Adrenal gland (tissue), 12 donors: ENCODE measurements around the gene NOX5. TPM values are rescaled to one million over a fixed set of nuclear protein-coding genes. Genes with fewer than 3 reads are reported as not detected.

Source experiments
- DNase-seq, 7 donors: peaks; one replicate each; pipeline ENCODE4 v3.0.0-alpha.2; 2019 to 2020
- H3K27ac ChIP-seq, 5 donors: fragments of 200-600 bp; sonication (generic) in 4 of 5; 1 replicate in 3 of 5; 2 replicates in 2 of 5; pipeline versions ENCODE4 v1.5.1 to v1.8.0; 2016 to 2020; ENCODE audit warnings: mild to moderate bottlenecking in 1 of 5
- H3K27me3 ChIP-seq: fragments of 200-600 bp; 2 replicates; pipeline ENCODE4 v1.8.0; 2021
- H3K36me3 ChIP-seq, 2 donors: fragments of 200-600 bp; replicated peaks in 1 of 2; 1 replicate in 1 of 2; 2 replicates in 1 of 2; pipeline versions ENCODE4 v1.5.1 to v1.8.0; 2018 to 2022
- H3K4me1 ChIP-seq, 2 donors: fragments of 200-600 bp; replicated peaks in 1 of 2; 1 replicate in 1 of 2; 2 replicates in 1 of 2; pipeline versions ENCODE4 v1.5.1 to v1.8.0; 2018 to 2021
- H3K4me3 ChIP-seq, 4 donors: fragments of 200-600 bp; sonication (generic) in 3 of 4; one replicate each; pipeline ENCODE4 v1.5.1; 2016 to 2018
- H3K9me3 ChIP-seq, 3 donors: fragments of 200-600 bp; sonication (generic) in 1 of 3; replicated peaks in 1 of 3; 1 replicate in 2 of 3; 2 replicates in 1 of 3; pipeline versions ENCODE4 v1.5.1 to v1.8.0; 2016 to 2021
- CTCF ChIP-seq, 6 experiments: fragments of 450-650 bp in 4 of 6; fragments of 200-600 bp in 2 of 6; sonication (generic) in 1 of 6; IDR thresholded peaks; 1 replicate in 5 of 6; 2 replicates in 1 of 6; pipeline versions ENCODE4 v1.5.1 to v1.8.0; 2016 to 2021; ENCODE audit warnings: antibody characterized with exemption in 6 of 6, mild to moderate bottlenecking in 2 of 6, moderate library complexity in 1 of 6
- POLR2A ChIP-seq, 2 donors: fragments of 450-650 bp; IDR thresholded peaks; one replicate each; pipeline ENCODE4 v1.6.1; 2017; ENCODE audit warnings: antibody characterized with exemption in 2 of 2, mild to moderate bottlenecking in 2 of 2, moderate library complexity in 1 of 2
- WGBS, 4 donors: extraction: QIAGEN DNeasy Blood & Tissue Kit in 2 of 4; methylation state at CpG; one replicate each; pipeline versions ENCODE4 v1.1.5 to v1.1.7; 2013 to 2017; 5-methylcytosine and 5-hydroxymethylcytosine counted together
- intact Hi-C, 2 donors: fragments of 100-400 bp; cut with DNase I; formaldehyde crosslinking; loops; one replicate each; pipeline versions ENCODE4 v1.14.1 to v1.15.0; 2022 to 2023
- polyA plus RNA-seq, 3 donors: library from polyadenylated mRNA; stranded (reverse); fragments of 200-250 nt in 2 of 3; fragments of 350-450 nt in 1 of 3; fragmentation: Illumina TruSeq in 1 of 3; extraction: RNeasy Lipid Tissue Mini Kit (QIAGEN cat#74804) in 1 of 3; gene quantifications; one replicate each; pipeline ENCODE4 v1.2.3, GENCODE V29; 2013 to 2014
- total RNA-seq, 9 donors: library from RNA; depleted of rRNA in 4 of 9; stranded (reverse); fragments of >200 nt in 4 of 9; fragments of 120-200 nt in 1 of 9; fragmentation: NEBNext Ultra II Directional in 1 of 9; extraction: Animal tissue kit (Norgen Biotek cat#: 25700) in 1 of 9; gene quantifications; one replicate each; pipeline versions ENCODE4 v1.1.0 to v1.2.4, GENCODE V29; 2013 to 2023
- donor health status: healthy with polysubstance abuse.
- donor health status: Bipolar disorder and iron deficiency.
- donor health status: DM: yes; HTN: yes; CAD: no.
- donor health status: DM: no; HTN: no; CAD: no.
- donor health status: DM: no; HTN: no; CAD: no.
- donor health status: DM: yes; HTN: yes; CAD: no.

The NOX5 gene
- total and polyA plus RNA-seq, 12 donors = 0.06 to 1.4 (median 0.63) TPM

DNA sequence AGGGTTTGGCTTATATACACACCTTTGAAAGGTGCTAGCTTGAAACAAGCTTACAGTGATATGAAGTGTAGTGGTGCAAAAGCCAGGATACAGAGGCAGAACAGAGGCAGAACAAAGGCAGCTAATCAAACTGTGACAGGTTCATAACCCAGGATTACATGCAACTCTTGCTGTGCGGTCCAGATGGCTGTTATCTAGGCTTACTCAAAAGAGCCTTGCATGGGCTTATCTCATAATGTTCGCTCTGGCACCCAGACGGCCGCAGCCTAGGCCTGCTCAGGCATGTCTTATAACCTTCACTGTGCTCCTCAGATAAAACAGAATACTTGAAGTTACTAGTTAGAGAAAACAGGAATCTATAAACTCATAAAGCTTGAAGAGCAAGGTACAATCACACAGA is 22.8 kb upstream of the NOX5 start:
- Histone ChIP-seq H3K9me3 (no peaks in the 10 kb centered on the region), H3K27ac (no peak overlapping the region), H3K27me3 (no peaks in the 10 kb centered on the region), H3K4me1 (no peaks in the 10 kb centered on the region), H3K36me3 (no peaks in the 10 kb centered on the region), H3K4me3 (no peak overlapping the region)
- peak in 6 of 7 donors; percentile 35 to 68 (median 54) for DNase-seq
- TF ChIP-seq POLR2A (IDR thresholded peaks at IDR 0.05) = no peak
- TF ChIP-seq CTCF (IDR thresholded peaks at IDR 0.05) = no peak
- intact Hi-C loops = no loop called here
- WGBS, 4 donors = 31 to 54% (median 45%) methylated on average over 4 of the region's 4 CpGs

DNA sequence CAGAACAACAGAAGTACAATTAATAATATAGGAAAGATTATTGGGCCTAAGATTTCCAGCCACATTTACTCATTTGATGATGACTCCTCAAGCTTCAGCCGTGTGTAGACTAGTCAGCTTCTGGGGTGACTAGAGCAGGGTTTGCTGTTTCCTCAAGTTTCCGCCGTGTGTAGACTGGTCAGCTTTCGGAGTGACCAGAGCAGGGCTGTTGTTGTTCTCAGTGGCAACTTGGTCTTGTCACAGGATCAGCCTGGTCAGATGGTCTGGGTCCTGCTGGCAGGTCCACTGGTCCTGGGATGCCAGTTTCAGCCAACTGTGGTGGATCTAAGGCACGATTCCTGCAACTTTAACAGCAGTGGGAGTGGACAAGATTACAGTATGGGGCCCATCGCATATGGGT is 21.8 kb upstream of the NOX5 start:
- H3K27ac ChIP-seq = no peak overlapping the region
- no peaks in the 10 kb centered on the region for H3K27me3 ChIP-seq
- no peaks in the 10 kb centered on the region for H3K9me3 ChIP-seq
- no peaks in the 10 kb centered on the region for H3K4me1 ChIP-seq
- intact Hi-C loops = no loop called here
- DNase-seq = no peak
- TF ChIP-seq POLR2A (IDR thresholded peaks at IDR 0.05) = no peak
- TF ChIP-seq CTCF (IDR thresholded peaks at IDR 0.05) = no peak
- 94 to 100% (median 97%) methylated on average over 3 to 6 of the region's 6 CpGs for WGBS, 4 donors
- no peaks in the 10 kb centered on the region for H3K36me3 ChIP-seq
- no peak overlapping the region for H3K4me3 ChIP-seq

- WGBS, 4 donors = 93 to 98% (median 96%) methylated on average over 6 of the region's 6 CpGs
- no peaks in the 10 kb centered on the region for H3K4me1 ChIP-seq
- no peak overlapping the region for H3K27ac ChIP-seq
- no peaks in the 10 kb centered on the region for H3K27me3 ChIP-seq
- TF ChIP-seq CTCF (IDR thresholded peaks at IDR 0.05) (no peak), POLR2A (IDR thresholded peaks at IDR 0.05) (no peak)
- H3K36me3 ChIP-seq = no peaks in the 10 kb centered on the region
- no peaks in the 10 kb centered on the region for H3K9me3 ChIP-seq
- no peak overlapping the region for H3K4me3 ChIP-seq
- no peak for DNase-seq
- intact Hi-C loops = no loop called here
Observed at GRCh38 chr15:68993276-68993675, 21.2 kb upstream of the NOX5 start.

DNA sequence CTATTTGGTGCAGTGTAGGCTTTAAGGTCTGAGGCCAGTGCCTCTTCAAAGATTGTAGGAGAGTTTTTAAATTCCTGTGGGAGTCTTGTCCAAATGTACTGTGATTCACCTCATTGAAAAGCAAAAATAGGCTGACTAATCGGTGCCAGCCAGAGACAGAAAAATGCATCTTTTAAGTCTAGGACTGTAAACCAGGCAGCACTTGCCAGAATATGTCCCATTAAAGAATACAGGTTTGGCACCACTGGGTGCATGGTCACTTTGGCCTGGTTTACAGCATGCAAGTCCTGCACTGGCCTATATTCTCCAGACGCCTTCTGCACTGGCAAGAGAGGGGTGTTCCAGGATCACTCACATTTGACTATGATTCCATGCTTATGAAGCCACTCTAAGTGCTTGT is 20.3 kb upstream of the NOX5 start:
- Histone ChIP-seq H3K4me3 (no peak overlapping the region), H3K9me3 (no peaks in the 10 kb centered on the region), H3K27me3 (no peaks in the 10 kb centered on the region), H3K27ac (no peak overlapping the region), H3K4me1 (no peaks in the 10 kb centered on the region), H3K36me3 (no peaks in the 10 kb centered on the region)
- 61 to 72% (median 68%) methylated on average over 2 of the region's 2 CpGs for WGBS, 4 donors
- intact Hi-C loops = no loop called here
- TF ChIP-seq POLR2A (IDR thresholded peaks at IDR 0.05) = no peak
- no peak for TF ChIP-seq CTCF (IDR thresholded peaks at IDR 0.05)
- no peak for DNase-seq
